ENCODE measurements around the gene BNIPL. TPM values are rescaled to one million over a fixed set of nuclear protein-coding genes. Genes with fewer than 3 reads are reported as not detected.

The BNIPL gene
- total and polyA plus RNA-seq, 2 of the 13 experiments (the other 11 are each of a cell fraction or from before 2014, with no cell fraction given): 0.40 to 1.1 TPM

- TF ChIP-seq ZNF275 (CRISPR knock-in tag; IDR thresholded peaks at IDR 0.05; ENCODE audit: borderline replicate concordance) (no peak), CBX1 (IDR thresholded peaks at IDR 0.05; ENCODE audit: low read depth) (no peak), ZNF704 (CRISPR knock-in tag; IDR thresholded peaks at IDR 0.05; ENCODE audit: borderline replicate concordance) (no peak), NRL (CRISPR knock-in tag; IDR thresholded peaks at IDR 0.05; ENCODE audit: borderline replicate concordance) (no peak), SYNCRIP (IDR thresholded peaks at IDR 0.05; ENCODE audit: insufficient read depth, low read depth, low read length) (no peak), ADNP (CRISPR knock-in tag; IDR thresholded peaks at IDR 0.05) (no peak), ZNF333 (CRISPR knock-in tag; IDR thresholded peaks at IDR 0.05; ENCODE audit: borderline replicate concordance) (no peak), ZMAT5 (CRISPR knock-in tag; IDR thresholded peaks at IDR 0.05; ENCODE audit: borderline replicate concordance, low read depth) (no peak), ESRRA (CRISPR knock-in tag; IDR thresholded peaks at IDR 0.05; ENCODE audit: low read depth) (0 out of 2 replicates have a peak, but pooled peaks have one; percentile 4), BCL6 (CRISPR knock-in tag; IDR thresholded peaks at IDR 0.05) (no peak; the same call in 1 of the 2 replicates), ZNF768 (CRISPR knock-in tag; IDR thresholded peaks at IDR 0.05) (no peak), ZBTB44 (CRISPR knock-in tag; IDR thresholded peaks at IDR 0.05) (no peak), CENPBD1 (CRISPR knock-in tag; IDR thresholded peaks at IDR 0.05; ENCODE audit: borderline replicate concordance, low read depth) (no peak), RFX5 (IDR thresholded peaks at IDR 0.05; ENCODE audit: low read depth, low read length) (no peak), MYNN (CRISPR knock-in tag; IDR thresholded peaks at IDR 0.05; ENCODE audit: low read depth) (no peak), CENPX (CRISPR knock-in tag; IDR thresholded peaks at IDR 0.05) (no peak), ZBTB37 (CRISPR knock-in tag; IDR thresholded peaks at IDR 0.05) (0 out of 2 replicates have a peak, but pooled peaks have one; percentile 55)
Measured at GRCh38 chr1:151006327-151007052, 29.9 kb upstream of the BNIPL start, which contains the start of gene MINDY1 (continued).
